Neural cell (in vitro differentiated cells): ENCODE measurements around the gene WDR77. TPM values are rescaled to one million over a fixed set of nuclear protein-coding genes. Genes with fewer than 3 reads are reported as not detected.

Experiments used
- H2AFZ ChIP-seq: fragments of 200-600, 300-800 bp; sonication (generic), shearing (Covaris generic); 2 replicates; pipeline ENCODE4 v1.6.0; 2014; ENCODE audit warnings: low read depth, mild to moderate bottlenecking, antibody characterized with exemption, low read length, moderate library complexity
- H3F3A ChIP-seq: fragments of 200-600 bp; shearing (Covaris generic); 2 replicates; pipeline ENCODE4 v1.6.1; 2016; ENCODE audit warnings: mild to moderate bottlenecking, moderate library complexity, mixed read lengths, antibody characterized with exemption, low read length; ENCODE audit not compliant: insufficient read depth, poor library complexity, severe bottlenecking
- H3K27ac ChIP-seq: fragments of 200-600, 300-800 bp; sonication (generic), shearing (Covaris generic); 2 replicates; pipeline ENCODE4 v1.5.1; 2014; ENCODE audit warnings: mild to moderate bottlenecking, low read length, moderate library complexity
- H3K27me3 ChIP-seq: fragments of 300-800, 200-600 bp; sonication (generic), shearing (Covaris generic); 2 replicates; pipeline ENCODE4 v1.6.0; 2014; ENCODE audit warnings: mild to moderate bottlenecking, low read depth, low read length, moderate library complexity; ENCODE audit not compliant: insufficient read depth
- H3K36me3 ChIP-seq: fragments of 300-800, 200-600 bp; sonication (generic), shearing (Covaris generic); 2 replicates; pipeline ENCODE4 v1.5.1; 2014; ENCODE audit warnings: mild to moderate bottlenecking, antibody characterized with exemption, low read length, moderate library complexity; ENCODE audit not compliant: insufficient read depth
- H3K4me2 ChIP-seq: fragments of 300-800, 200-600 bp; sonication (generic), shearing (Covaris generic); 2 replicates; pipeline ENCODE4 v1.6.0; 2014; ENCODE audit warnings: mild to moderate bottlenecking, low read length
- H3K4me3 ChIP-seq: fragments of 300-800, 200-600 bp; sonication (generic), shearing (Covaris generic); 2 replicates; pipeline ENCODE4 v1.5.1; 2014; ENCODE audit warnings: mild to moderate bottlenecking, low read length, moderate library complexity
- H3K79me2 ChIP-seq: fragments of 200-600 bp; shearing (Covaris generic); replicated peaks from 2 replicates; pipeline ENCODE4 v1.6.0; 2014; ENCODE audit warnings: mild to moderate bottlenecking, low read length, moderate library complexity; ENCODE audit not compliant: insufficient read depth
- H3K9ac ChIP-seq: fragments of 300-800, 200-600 bp; sonication (generic), shearing (Covaris generic); 2 replicates; pipeline ENCODE4 v1.6.1; 2016; ENCODE audit warnings: mild to moderate bottlenecking, low read length, mixed read lengths
- H3K9me2 ChIP-seq: fragments of 200-600 bp; shearing (Covaris generic); 2 replicates; pipeline ENCODE4 v1.6.1; 2016; ENCODE audit warnings: mild to moderate bottlenecking, low read length, mixed read lengths; ENCODE audit not compliant: insufficient read depth
- H3K9me3 ChIP-seq: fragments of 200-600, 300-800 bp; sonication (generic), shearing (Covaris generic); 2 replicates; pipeline ENCODE4 v1.6.1; 2016; ENCODE audit warnings: mild to moderate bottlenecking, mixed run types, low read length, moderate library complexity, mixed read lengths
- H4K20me1 ChIP-seq: fragments of 200-600 bp; shearing (Covaris generic); 2 replicates; pipeline ENCODE4 v1.6.1; 2016; ENCODE audit warnings: mild to moderate bottlenecking, mixed run types; ENCODE audit not compliant: insufficient read depth
- CTCF ChIP-seq: fragments of 450-650 bp; IDR thresholded peaks from 2 replicates; pipeline ENCODE4 v1.5.1; 2014; ENCODE audit warnings: antibody characterized with exemption, mild to moderate bottlenecking, moderate library complexity; ENCODE audit not compliant: poor library complexity, severe bottlenecking
- EP300 ChIP-seq: fragments of 450-650 bp; conservative IDR thresholded peaks from 2 replicates; pipeline ENCODE4 v1.6.1; 2014; ENCODE audit warnings: antibody characterized with exemption, mild to moderate bottlenecking, moderate library complexity; ENCODE audit not compliant: poor library complexity, severe bottlenecking
- EZH2 ChIP-seq: fragments of 200-600, 300-800 bp; shearing (Covaris generic), sonication (generic); IDR thresholded peaks from 2 replicates; pipeline ENCODE4 v1.6.1; 2014; ENCODE audit warnings: antibody characterized with exemption, low read length, borderline replicate concordance, mild to moderate bottlenecking; ENCODE audit not compliant: insufficient read depth, poor library complexity, severe bottlenecking
- MXI1 ChIP-seq: fragments of 450-650 bp; conservative IDR thresholded peaks from 2 replicates; pipeline ENCODE4 v1.6.1; 2014; ENCODE audit warnings: antibody characterized with exemption, mild to moderate bottlenecking; ENCODE audit not compliant: poor library complexity, severe bottlenecking
- POLR2AphosphoS5 ChIP-seq: IDR thresholded peaks from 2 replicates; pipeline ENCODE4 v1.6.1; 2012
- RAD21 ChIP-seq: fragments of 450-650 bp; conservative IDR thresholded peaks from 2 replicates; pipeline ENCODE4 v1.6.1; 2014; ENCODE audit warnings: antibody characterized with exemption, mild to moderate bottlenecking, moderate library complexity
- SMC3 ChIP-seq: fragments of 450-650 bp; conservative IDR thresholded peaks from 2 replicates; pipeline ENCODE4 v1.6.1; 2014; ENCODE audit warnings: antibody characterized with exemption, mild to moderate bottlenecking, moderate library complexity; ENCODE audit not compliant: poor library complexity
- TAF1 ChIP-seq: IDR thresholded peaks from 2 replicates; pipeline ENCODE4 v1.6.1; 2012; ENCODE audit warnings: low read depth
- polyA plus RNA-seq: library from polyadenylated mRNA; depleted of rRNA; stranded (reverse); fragments of >200 nt; gene quantifications from 2 replicates; pipeline ENCODE4 v1.2.3, GENCODE V29; 2014
- TF ChIP-seq, protein P1 (sequence below): IDR thresholded peaks from 2 replicates; pipeline ENCODE4 v1.6.1; 2012; ENCODE audit warnings: borderline replicate concordance

Gene WDR77
- polyA plus RNA-seq, 1 donor from 2014 or later, result 63.6 TPM

DNA sequence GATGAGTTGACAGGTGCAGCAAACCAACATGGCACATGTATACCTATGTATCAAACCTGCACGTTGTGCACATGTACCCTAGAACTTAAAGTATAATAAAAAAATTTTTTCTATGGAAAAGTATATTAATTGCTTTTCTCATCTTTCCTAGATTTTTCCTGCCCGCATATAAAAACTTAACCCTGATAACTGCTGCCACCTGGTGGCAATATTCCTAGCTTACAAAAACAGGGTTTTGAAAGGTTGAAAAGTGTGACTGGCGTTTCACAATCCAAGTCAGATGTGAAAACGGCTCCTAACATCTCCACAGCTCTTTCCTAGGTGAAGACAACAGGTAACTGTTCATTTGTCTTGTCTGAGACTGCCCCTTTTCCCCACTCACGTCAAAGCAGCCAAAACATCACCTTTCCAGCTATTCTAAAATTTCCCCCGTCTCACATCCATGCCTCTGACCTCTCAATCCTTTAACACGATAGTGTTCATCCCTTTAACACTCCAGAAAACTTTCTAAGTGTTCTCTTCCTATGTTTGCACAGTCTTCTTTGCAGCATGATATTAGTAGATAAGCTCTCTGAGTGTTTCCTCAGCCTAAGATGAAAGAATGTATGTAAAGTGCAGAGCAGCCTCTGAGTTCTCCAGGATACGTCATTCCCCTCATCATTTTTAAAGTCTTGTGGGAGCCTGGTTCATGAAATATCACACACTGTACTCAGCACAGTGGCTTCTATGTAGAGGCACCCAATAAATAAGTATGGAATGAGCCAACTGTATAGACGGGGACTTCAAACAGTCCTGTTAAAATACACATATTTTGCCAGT lies 49.1 kb downstream of the WDR77 start:
- Histone ChIP-seq H3K27ac (no peak overlapping the region), H3K4me2 (no peak overlapping the region), H4K20me1 (no peaks in the 10 kb centered on the region), H3K4me3 (no peak overlapping the region), H3K9me3 (no peaks in the 10 kb centered on the region), H3K9me2 (no peaks in the 10 kb centered on the region), H3K9ac (no peak overlapping the region), H3K79me2 (no peaks in the 10 kb centered on the region), H3K36me3 (no peaks in the 10 kb centered on the region), H3K27me3 (no peaks in the 10 kb centered on the region), H2AFZ (no peak overlapping the region), H3F3A (no peaks in the 10 kb centered on the region)
- TF ChIP-seq, protein P1, sequence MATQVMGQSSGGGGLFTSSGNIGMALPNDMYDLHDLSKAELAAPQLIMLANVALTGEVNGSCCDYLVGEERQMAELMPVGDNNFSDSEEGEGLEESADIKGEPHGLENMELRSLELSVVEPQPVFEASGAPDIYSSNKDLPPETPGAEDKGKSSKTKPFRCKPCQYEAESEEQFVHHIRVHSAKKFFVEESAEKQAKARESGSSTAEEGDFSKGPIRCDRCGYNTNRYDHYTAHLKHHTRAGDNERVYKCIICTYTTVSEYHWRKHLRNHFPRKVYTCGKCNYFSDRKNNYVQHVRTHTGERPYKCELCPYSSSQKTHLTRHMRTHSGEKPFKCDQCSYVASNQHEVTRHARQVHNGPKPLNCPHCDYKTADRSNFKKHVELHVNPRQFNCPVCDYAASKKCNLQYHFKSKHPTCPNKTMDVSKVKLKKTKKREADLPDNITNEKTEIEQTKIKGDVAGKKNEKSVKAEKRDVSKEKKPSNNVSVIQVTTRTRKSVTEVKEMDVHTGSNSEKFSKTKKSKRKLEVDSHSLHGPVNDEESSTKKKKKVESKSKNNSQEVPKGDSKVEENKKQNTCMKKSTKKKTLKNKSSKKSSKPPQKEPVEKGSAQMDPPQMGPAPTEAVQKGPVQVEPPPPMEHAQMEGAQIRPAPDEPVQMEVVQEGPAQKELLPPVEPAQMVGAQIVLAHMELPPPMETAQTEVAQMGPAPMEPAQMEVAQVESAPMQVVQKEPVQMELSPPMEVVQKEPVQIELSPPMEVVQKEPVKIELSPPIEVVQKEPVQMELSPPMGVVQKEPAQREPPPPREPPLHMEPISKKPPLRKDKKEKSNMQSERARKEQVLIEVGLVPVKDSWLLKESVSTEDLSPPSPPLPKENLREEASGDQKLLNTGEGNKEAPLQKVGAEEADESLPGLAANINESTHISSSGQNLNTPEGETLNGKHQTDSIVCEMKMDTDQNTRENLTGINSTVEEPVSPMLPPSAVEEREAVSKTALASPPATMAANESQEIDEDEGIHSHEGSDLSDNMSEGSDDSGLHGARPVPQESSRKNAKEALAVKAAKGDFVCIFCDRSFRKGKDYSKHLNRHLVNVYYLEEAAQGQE, result no peak
- TF ChIP-seq CTCF, result peak; percentile 73
- no peak for TF ChIP-seq EZH2
- no peak for TF ChIP-seq POLR2AphosphoS5
- no peak for TF ChIP-seq MXI1
- TF ChIP-seq EP300, result no peak
- peak; percentile 81 for TF ChIP-seq SMC3
- TF ChIP-seq TAF1, result no peak
- peak; percentile 79 for TF ChIP-seq RAD21

GRCh38 chr1:111392460-111392945 lies 56.6 kb downstream of the WDR77 start:
- Histone ChIP-seq H2AFZ (no peak overlapping the region), H3K9me2 (no peaks in the 10 kb centered on the region), H3K4me3 (no peak overlapping the region), H3K4me2 (no peak overlapping the region), H3F3A (no peaks in the 10 kb centered on the region), H3K79me2 (no peaks in the 10 kb centered on the region), H3K9ac (no peak overlapping the region), H3K36me3 (no peaks in the 10 kb centered on the region), H3K27ac (no peak overlapping the region), H3K9me3 (no peaks in the 10 kb centered on the region), H3K27me3 (no peaks in the 10 kb centered on the region), H4K20me1 (no peaks in the 10 kb centered on the region)
- TF ChIP-seq TAF1, result no peak
- TF ChIP-seq MXI1, result no peak
- no peak for TF ChIP-seq EP300
- TF ChIP-seq, protein P1, result no peak
- no peak for TF ChIP-seq RAD21
- no peak for TF ChIP-seq POLR2AphosphoS5
- no peak for TF ChIP-seq SMC3
- TF ChIP-seq EZH2, result no peak
- no peak for TF ChIP-seq CTCF
